Measurements from ENCODE around the gene CHIT1. TPM values are rescaled to one million over a fixed set of nuclear protein-coding genes. Genes with fewer than 3 reads are reported as not detected.
A peak's percentile ranks its signal among the peaks of the same experiment; 100 is the strongest.

CHIT1 gene
- total and polyA plus RNA-seq, 2 of the 13 experiments (the other 11 are each of a cell fraction or from before 2014, with no cell fraction given) = not detected

GRCh38 chr1:203244776-203245175 is 15.3 kb upstream of the CHIT1 start (continued):
- TF ChIP-seq, protein P1, sequence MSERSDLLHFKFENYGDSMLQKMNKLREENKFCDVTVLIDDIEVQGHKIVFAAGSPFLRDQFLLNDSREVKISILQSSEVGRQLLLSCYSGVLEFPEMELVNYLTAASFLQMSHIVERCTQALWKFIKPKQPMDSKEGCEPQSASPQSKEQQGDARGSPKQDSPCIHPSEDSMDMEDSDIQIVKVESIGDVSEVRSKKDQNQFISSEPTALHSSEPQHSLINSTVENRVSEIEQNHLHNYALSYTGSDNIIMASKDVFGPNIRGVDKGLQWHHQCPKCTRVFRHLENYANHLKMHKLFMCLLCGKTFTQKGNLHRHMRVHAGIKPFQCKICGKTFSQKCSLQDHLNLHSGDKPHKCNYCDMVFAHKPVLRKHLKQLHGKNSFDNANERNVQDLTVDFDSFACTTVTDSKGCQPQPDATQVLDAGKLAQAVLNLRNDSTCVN (CRISPR knock-in tag; IDR thresholded peaks at IDR 0.05; ENCODE audit: borderline replicate concordance) = no peak
- no peak for TF ChIP-seq NFRKB (IDR thresholded peaks at IDR 0.05)
- no peak for TF ChIP-seq CREM (IDR thresholded peaks at IDR 0.05)
- TF ChIP-seq CREM (CRISPR knock-in tag; IDR thresholded peaks at IDR 0.05) = no peak
- TF ChIP-seq PPARG (CRISPR knock-in tag; conservative IDR thresholded peaks at IDR 0.05) = no peak
- TF ChIP-seq HHEX (CRISPR knock-in tag; IDR thresholded peaks at IDR 0.05) = peak; percentile 59; the same call in 1 of the 2 replicates
- TF ChIP-seq HNF1A (IDR thresholded peaks at IDR 0.05; ENCODE audit: low read depth) = no peak
- TF ChIP-seq HNF1A (CRISPR knock-in tag; IDR thresholded peaks at IDR 0.05; ENCODE audit: borderline replicate concordance) = no peak
- TF ChIP-seq ZNF816 (CRISPR knock-in tag; IDR thresholded peaks at IDR 0.05; ENCODE audit: borderline replicate concordance) = no peak
- TF ChIP-seq HES4 (CRISPR knock-in tag; IDR thresholded peaks at IDR 0.05; ENCODE audit: borderline replicate concordance) = no peak
- TF ChIP-seq, protein P2, sequence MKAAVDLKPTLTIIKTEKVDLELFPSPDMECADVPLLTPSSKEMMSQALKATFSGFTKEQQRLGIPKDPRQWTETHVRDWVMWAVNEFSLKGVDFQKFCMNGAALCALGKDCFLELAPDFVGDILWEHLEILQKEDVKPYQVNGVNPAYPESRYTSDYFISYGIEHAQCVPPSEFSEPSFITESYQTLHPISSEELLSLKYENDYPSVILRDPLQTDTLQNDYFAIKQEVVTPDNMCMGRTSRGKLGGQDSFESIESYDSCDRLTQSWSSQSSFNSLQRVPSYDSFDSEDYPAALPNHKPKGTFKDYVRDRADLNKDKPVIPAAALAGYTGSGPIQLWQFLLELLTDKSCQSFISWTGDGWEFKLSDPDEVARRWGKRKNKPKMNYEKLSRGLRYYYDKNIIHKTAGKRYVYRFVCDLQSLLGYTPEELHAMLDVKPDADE (CRISPR knock-in tag; IDR thresholded peaks at IDR 0.05) = no peak
- no peak for TF ChIP-seq FOXP1 (IDR thresholded peaks at IDR 0.05)
- peak; percentile 35; the same call in 1 of the 2 replicates for TF ChIP-seq FOXP1 (CRISPR knock-in tag; IDR thresholded peaks at IDR 0.05)
- peak; percentile 41; the same call in 1 of the 2 replicates for TF ChIP-seq SPEN (CRISPR knock-in tag; IDR thresholded peaks at IDR 0.05; ENCODE audit: low read depth)
- no peak for TF ChIP-seq MXD4 (CRISPR knock-in tag; IDR thresholded peaks at IDR 0.05)
- TF ChIP-seq ZNF550 (CRISPR knock-in tag; IDR thresholded peaks at IDR 0.05; ENCODE audit: borderline replicate concordance) = no peak
- no peak for TF ChIP-seq TCF7L2 (IDR thresholded peaks at IDR 0.05; ENCODE audit: low read depth, low read length)
- TF ChIP-seq MED13 (CRISPR knock-in tag; IDR thresholded peaks at IDR 0.05) = no peak
- no peak for TF ChIP-seq CREBL2 (CRISPR knock-in tag; IDR thresholded peaks at IDR 0.05; ENCODE audit: borderline replicate concordance)
- TF ChIP-seq ZNF703 (CRISPR knock-in tag; IDR thresholded peaks at IDR 0.05; ENCODE audit: borderline replicate concordance) = no peak
- TF ChIP-seq, protein P3, sequence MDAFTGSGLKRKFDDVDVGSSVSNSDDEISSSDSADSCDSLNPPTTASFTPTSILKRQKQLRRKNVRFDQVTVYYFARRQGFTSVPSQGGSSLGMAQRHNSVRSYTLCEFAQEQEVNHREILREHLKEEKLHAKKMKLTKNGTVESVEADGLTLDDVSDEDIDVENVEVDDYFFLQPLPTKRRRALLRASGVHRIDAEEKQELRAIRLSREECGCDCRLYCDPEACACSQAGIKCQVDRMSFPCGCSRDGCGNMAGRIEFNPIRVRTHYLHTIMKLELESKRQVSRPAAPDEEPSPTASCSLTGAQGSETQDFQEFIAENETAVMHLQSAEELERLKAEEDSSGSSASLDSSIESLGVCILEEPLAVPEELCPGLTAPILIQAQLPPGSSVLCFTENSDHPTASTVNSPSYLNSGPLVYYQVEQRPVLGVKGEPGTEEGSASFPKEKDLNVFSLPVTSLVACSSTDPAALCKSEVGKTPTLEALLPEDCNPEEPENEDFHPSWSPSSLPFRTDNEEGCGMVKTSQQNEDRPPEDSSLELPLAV (CRISPR knock-in tag; conservative IDR thresholded peaks at IDR 0.05; ENCODE audit: low read depth) = no peak
- no peak for TF ChIP-seq HBP1 (CRISPR knock-in tag; IDR thresholded peaks at IDR 0.05; ENCODE audit: low read depth)
- TF ChIP-seq SNAPC5 (CRISPR knock-in tag; IDR thresholded peaks at IDR 0.05; ENCODE audit: borderline replicate concordance) = no peak

Data from HepG2 (cell line).